NCI-H748 treated with DMSO at 0.1 percent for 48 hours (cell line): ENCODE data around the gene MEGF6.

ENCODE experiments used
- DNase-seq: peaks from one replicate; lab custom pipeline; 2025; lab: John Stamatoyannopoulos, UW

MEGF6 gene

GRCh38 chr1:3609769-3610526 lies 1.4 kb downstream of the MEGF6 start:
- DNase-seq = no peak

DNA sequence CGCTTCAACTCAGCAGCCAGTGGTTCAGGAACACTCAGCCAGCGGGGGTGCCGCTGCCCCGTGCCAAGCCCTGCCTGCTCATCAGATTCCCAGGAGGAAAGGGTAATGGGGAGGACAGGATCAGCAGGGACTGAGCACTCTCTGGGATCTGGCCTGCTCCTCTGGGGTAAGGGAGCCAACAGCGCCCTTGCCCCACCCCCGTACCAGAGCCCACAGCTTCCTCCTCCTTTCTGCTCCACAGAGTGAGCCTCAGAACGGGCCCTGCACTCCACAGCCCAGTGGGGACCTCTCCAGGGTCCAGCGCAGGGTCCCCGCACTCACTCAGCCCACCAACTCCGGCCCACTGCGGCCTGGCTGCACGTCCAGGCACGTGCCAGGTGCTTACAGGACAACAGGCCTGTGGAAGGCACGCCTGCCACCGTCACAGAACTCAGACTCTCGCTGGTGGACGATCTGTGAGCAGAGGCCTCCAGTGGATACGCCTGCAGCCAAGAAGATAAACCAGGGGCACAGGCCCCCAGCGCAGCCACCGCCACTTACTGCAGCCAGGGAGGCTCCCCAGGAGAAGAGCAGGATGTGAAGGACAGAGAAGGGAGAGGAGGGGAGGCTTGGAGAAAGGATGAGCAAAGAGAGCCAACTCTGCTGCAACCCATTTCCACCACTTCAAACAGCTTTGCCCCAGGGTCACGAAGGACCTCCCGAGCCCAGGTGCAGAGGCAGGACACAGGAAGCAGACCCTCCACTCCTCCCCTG lies 2.1 kb downstream of the MEGF6 start:
- no peak for DNase-seq

GRCh38 chr1:3608154-3608553 lies 3.2 kb downstream of the MEGF6 start:
- DNase-seq = no peak

GRCh38 chr1:3607703-3608065 lies 3.6 kb downstream of the MEGF6 start:
- DNase-seq = no peak

GRCh38 chr1:3606779-3607702 lies 4.3 kb downstream of the MEGF6 start:
- DNase-seq = no peak

GRCh38 chr1:3604997-3605823 lies 6.1 kb downstream of the MEGF6 start:
- DNase-seq = no peak

DNA sequence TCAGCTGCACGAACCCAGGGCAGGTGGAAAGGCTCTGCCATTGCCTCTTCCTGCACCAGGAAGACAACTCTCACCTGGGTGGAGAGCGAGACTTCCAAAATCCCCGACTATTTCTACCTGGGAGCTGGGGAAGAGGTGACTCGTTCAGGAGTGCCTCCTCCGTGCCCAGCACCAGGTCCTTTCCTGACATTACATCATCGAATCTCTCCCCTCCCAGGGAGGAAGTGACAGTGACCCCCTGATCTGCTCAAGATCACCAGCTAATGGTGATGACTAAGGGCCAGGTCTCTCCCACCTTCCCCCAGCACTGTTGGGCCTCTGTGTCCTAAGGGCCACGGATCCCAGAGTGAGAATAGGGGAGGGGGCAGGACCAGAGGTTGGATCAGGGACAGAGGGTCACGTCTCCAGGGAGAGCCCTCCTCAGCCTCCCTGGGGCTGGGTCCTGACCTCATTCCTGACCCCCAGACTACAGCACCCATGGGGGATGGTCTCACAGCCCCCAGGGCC lies 6.8 kb downstream of the MEGF6 start:
- no peak for DNase-seq

GRCh38 chr1:3603571-3604467 lies 7.5 kb downstream of the MEGF6 start:
- DNase-seq = no peak

DNA sequence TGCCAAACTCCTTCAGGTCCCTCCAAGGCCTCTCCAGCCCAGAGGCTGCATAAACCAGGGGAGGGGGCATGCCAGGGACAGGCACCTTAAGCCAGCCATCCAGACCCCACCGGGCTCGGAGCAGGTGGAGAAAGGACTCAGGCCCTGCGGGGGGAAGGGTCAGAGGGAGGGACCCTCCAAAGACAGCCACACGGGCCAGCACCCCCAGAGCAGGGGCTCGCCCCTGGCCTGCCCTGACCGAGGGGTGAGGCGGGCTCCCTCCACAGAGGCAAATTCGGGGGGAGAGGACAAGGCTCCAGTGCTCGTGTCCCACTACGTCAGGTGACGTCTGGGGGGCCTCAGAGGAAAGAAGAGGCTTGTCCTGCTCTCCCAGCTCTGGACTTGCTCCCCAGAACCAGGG lies 8.2 kb downstream of the MEGF6 start:
- no peak for DNase-seq

DNA sequence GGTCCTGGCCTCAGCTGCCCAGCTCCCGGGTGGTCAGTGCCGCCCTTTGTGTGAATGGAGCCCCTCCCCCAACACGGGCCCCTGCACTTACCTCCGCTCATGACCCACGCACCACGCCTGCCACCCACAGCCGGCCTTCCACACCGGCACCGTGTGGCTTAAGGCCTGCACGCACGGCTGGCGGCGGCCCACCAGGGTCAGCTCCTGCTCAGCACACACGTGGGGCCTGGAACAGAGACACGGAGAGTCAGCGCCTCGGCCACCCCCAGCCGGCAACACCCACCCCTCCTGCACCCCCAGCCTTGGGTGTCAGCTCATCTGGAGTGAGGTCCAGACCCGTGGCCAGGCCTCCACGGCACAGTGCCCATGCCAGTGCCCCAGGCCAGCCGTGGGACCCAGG lies 8.9 kb downstream of the MEGF6 start:
- DNase-seq = no peak

GRCh38 chr1:3601743-3602142 lies 9.6 kb downstream of the MEGF6 start:
- DNase-seq = no peak

- no peak for DNase-seq
These were observed 11.0 kb downstream of the MEGF6 start for GRCh38 chr1:3600354-3600753.

GRCh38 chr1:3599816-3600215 lies 11.5 kb downstream of the MEGF6 start:
- no peak for DNase-seq

- no peak for DNase-seq
These were observed 12.0 kb downstream of the MEGF6 start for GRCh38 chr1:3599286-3599811.

GRCh38 chr1:3598522-3599285 lies 12.6 kb downstream of the MEGF6 start:
- DNase-seq = no peak

DNA sequence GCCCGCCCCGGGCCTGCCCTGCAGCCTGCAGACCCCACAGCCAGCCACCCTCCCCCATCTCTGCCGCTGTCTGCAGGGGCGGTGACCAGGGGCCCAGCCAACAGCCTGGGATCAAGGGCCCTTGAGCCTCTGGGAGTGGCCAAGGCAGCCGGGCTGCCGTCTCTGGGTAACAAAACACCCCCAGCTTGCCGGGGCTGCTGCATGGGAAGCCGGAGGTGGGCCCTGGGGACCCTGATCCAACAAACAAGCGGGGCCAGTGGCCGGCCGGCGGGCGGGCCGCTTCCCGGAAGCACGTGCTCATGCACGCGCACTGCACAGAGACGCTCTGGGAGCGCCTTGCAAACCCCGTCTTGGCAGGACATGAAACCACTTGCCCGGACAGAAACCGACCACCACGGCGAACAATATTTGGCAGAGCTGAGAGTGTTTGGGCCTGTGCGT lies 13.2 kb downstream of the MEGF6 start:
- DNase-seq = no peak

DNA sequence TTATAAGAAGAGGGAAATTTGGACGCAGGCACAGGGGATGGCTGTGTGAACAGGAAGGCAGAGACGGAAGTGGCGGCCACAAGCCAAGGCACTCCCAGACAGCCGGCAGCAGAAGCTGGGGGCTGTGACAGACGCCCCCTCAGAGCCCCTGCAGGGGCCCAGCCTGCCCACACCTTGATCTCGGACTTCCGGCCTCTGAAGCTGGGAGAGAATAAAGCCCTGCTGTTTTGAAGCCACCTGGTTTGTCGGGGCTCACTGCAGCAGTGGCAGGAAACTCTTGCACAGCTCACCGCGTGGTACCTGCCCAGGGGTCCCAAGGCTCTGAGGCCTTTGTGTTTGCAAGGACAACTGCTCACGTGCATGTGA lies 13.7 kb downstream of the MEGF6 start:
- DNase-seq = no peak

GRCh38 chr1:3596663-3597598 lies 14.4 kb downstream of the MEGF6 start:
- no peak for DNase-seq
